ENCODE measurements around the gene GATA1.

GATA1 gene

GRCh38 chrX:48793935-48794334, 7.5 kb downstream of the GATA1 start:
- no peak for TF ChIP-seq CTCF (IDR thresholded peaks at IDR 0.05; ENCODE audit: low read depth, low read length, missing control alignments)
- no peak for DNase-seq (ENCODE audit: extremely low read depth, low read depth)
- no peak overlapping the region for H3K4me3 ChIP-seq (replicated peaks; ENCODE audit: low read depth, low read length)

GRCh38 chrX:48794340-48794910, 8.0 kb downstream of the GATA1 start:
- H3K4me3 ChIP-seq (replicated peaks; ENCODE audit: low read depth, low read length), result no peak overlapping the region
- no peak for DNase-seq (ENCODE audit: extremely low read depth, low read depth)
- TF ChIP-seq CTCF (IDR thresholded peaks at IDR 0.05; ENCODE audit: low read depth, low read length, missing control alignments), result no peak

- no peak for TF ChIP-seq CTCF (IDR thresholded peaks at IDR 0.05; ENCODE audit: low read depth, low read length, missing control alignments)
- peak; percentile 14 for DNase-seq (ENCODE audit: extremely low read depth, low read depth)
- no peak overlapping the region for H3K4me3 ChIP-seq (replicated peaks; ENCODE audit: low read depth, low read length)
Observed at GRCh38 chrX:48794911-48795515, 8.6 kb downstream of the GATA1 start.

GRCh38 chrX:48798318-48798717, 11.9 kb downstream of the GATA1 start:
- no peak for DNase-seq (ENCODE audit: extremely low read depth, low read depth)

GRCh38 chrX:48800574-48801279, 14.3 kb downstream of the GATA1 start:
- peak overlapping the region; percentile 55 for H3K4me3 ChIP-seq (replicated peaks; ENCODE audit: low read depth, low read length)
- TF ChIP-seq CTCF (IDR thresholded peaks at IDR 0.05; ENCODE audit: low read depth, low read length, missing control alignments), result no peak
- DNase-seq (ENCODE audit: extremely low read depth, low read depth), result no peak

More at GRCh38 chrX:48798318-48798717, 11.9 kb downstream of the GATA1 start:
- no peak overlapping the region for H3K4me3 ChIP-seq (replicated peaks; ENCODE audit: low read depth, low read length)
- TF ChIP-seq CTCF (IDR thresholded peaks at IDR 0.05; ENCODE audit: low read depth, low read length, missing control alignments), result no peak

- peak; percentile 92 for DNase-seq (ENCODE audit: extremely low read depth, low read depth)
- TF ChIP-seq CTCF (IDR thresholded peaks at IDR 0.05; ENCODE audit: low read depth, low read length, missing control alignments), result no peak
- peak within 1 kb of the TSS; percentile 57 for H3K4me3 ChIP-seq (replicated peaks; ENCODE audit: low read depth, low read length)
Observed at GRCh38 chrX:48801280-48802088, 15.1 kb downstream of the GATA1 start, which contains the start of gene HDAC6. Gene HDAC6 (plus strand): TSS chrX:48802067. CDS start chrX:48802693, 626 bp downstream.

All from HFF-Myc (cell line).